Tibial nerve (tissue), 3 donors: Measurements from ENCODE around the gene SPG11.

Source experiments
- POLR2A ChIP-seq, 2 donors: fragments of 450-650 bp; IDR thresholded peaks; one replicate each; pipeline ENCODE4 v1.6.1; 2017; ENCODE audit warnings: antibody characterized with exemption in 2 of 2, mild to moderate bottlenecking in 2 of 2, moderate library complexity in 2 of 2
- TF ChIP-seq, protein P1 (sequence below), 5 experiments: fragments of 200-600 bp in 3 of 5; fragments of 450-650 bp in 2 of 5; sonication (generic) in 3 of 5; IDR thresholded peaks; one replicate each; pipeline ENCODE4 v1.5.1; 2016 to 2019; ENCODE audit warnings: antibody characterized with exemption in 5 of 5, mild to moderate bottlenecking in 3 of 5, moderate library complexity in 2 of 5

DNA sequence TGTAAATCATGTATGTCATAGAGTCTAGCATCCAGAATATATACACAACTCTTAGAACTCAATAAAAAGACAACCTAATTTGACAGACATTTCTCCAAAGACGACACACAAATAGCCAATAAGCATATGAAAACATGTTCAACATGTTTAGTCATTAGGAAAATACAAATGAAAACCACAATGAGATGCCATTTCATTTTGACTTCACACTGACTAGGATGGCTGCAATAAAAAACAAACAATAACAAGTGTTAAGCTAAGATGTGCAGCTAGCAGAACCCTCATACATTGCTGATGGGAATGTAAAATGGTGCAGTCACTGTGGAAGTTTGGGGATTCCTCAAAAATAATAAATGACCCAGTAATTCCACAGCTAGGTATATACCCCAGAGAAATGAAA lies 16.4 kb downstream of the SPG11 start:
- TF ChIP-seq, protein P1, sequence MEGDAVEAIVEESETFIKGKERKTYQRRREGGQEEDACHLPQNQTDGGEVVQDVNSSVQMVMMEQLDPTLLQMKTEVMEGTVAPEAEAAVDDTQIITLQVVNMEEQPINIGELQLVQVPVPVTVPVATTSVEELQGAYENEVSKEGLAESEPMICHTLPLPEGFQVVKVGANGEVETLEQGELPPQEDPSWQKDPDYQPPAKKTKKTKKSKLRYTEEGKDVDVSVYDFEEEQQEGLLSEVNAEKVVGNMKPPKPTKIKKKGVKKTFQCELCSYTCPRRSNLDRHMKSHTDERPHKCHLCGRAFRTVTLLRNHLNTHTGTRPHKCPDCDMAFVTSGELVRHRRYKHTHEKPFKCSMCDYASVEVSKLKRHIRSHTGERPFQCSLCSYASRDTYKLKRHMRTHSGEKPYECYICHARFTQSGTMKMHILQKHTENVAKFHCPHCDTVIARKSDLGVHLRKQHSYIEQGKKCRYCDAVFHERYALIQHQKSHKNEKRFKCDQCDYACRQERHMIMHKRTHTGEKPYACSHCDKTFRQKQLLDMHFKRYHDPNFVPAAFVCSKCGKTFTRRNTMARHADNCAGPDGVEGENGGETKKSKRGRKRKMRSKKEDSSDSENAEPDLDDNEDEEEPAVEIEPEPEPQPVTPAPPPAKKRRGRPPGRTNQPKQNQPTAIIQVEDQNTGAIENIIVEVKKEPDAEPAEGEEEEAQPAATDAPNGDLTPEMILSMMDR (IDR thresholded peaks at IDR 0.05): no peak
- TF ChIP-seq POLR2A (IDR thresholded peaks at IDR 0.05): no peak
